GM19452 (cell line): ENCODE results near the gene PICK1.

Source experiments
- ATAC-seq: cut with Tn5 transposase; IDR thresholded peaks from one replicate; pipeline ENCODE4 v1.9.1; 2021; ENCODE audit not compliant: unreplicated experiment

The PICK1 gene

DNA sequence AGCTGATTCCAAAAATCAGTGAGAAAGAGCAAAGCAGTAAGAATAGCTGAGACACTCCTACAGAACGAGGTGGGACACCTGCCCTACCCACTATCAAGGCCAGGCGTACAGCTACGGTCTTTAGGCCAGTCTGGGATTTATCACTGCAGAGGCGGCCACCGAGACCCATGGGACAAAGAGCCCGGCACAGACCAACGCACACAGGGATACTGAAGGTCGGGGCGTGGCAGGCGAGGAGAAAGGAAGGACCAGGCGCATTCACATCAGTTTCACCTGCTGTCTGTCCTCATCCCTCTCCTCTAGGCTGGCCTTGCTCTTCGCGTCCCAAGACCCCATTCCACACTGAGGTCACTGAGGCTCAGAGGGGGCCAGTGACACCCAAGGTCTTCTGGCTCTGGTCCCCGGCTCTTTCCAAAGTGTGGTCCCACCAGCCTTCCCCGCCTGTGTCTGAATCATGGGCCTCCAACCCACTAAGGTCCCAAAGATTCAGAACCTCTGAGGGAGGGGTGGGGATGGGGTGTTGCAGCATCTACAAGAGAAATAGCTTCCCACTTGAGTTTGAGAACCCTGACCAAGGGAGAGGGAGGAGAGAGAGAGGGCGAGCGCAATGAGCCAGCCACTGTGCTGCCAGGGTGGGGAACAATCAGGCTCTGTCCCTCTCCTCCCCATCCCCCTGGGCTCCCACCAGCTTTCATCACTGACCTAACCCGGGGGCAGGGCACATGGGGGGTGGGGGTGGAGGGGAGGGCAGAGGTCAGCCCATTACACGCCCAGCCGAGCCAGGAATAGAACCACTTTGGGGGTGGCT, 7.2 kb upstream of the PICK1 start:
- no peak for ATAC-seq

DNA sequence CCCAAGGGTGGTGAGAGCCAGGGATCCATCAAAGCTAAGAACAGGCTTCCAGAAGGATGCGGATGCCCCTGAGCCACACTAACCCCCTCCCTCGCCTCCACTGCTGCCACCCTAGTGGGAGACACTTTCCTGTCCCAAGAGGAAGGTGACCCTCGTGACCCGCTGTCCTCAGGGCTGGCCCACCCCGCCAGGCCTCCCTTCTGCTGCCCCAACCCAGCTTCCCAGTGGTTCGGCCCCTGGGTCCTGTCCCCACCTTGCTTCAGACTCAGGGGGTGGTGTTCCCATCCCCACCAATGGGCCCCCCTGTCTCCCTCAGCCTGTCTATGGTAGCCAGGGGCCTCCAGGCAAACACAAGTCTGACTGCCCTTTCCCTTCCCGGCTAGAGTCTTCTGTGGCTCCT, 6.5 kb upstream of the PICK1 start:
- ATAC-seq: no peak

- ATAC-seq: no peak
These were observed 5.9 kb upstream of the PICK1 start for GRCh38 chr22:38051261-38051660.

GRCh38 chr22:38051900-38052862, 5.0 kb upstream of the PICK1 start:
- no peak for ATAC-seq

DNA sequence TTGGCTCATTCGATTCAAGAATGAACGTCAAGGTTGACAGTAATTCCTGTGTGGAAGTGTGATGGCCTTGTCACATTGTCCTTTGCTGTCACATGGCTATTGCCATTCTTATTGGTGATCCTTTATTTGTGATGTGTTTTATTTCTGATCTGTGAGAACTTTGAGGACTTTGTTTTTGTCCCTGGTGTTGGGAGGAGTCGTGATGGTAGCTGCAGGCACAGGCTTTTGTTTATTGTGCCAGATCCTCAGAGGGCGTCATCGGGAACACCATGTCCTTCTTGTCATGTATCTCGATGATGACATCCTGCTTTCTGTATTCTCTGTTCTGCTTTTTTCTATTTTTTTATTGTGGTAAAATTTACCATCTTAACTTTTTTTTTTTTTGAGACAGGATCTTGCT, 5.6 kb downstream of the PICK1 start:
- ATAC-seq: no peak

GRCh38 chr22:38065539-38065938, 8.3 kb downstream of the PICK1 start:
- no peak for ATAC-seq

DNA sequence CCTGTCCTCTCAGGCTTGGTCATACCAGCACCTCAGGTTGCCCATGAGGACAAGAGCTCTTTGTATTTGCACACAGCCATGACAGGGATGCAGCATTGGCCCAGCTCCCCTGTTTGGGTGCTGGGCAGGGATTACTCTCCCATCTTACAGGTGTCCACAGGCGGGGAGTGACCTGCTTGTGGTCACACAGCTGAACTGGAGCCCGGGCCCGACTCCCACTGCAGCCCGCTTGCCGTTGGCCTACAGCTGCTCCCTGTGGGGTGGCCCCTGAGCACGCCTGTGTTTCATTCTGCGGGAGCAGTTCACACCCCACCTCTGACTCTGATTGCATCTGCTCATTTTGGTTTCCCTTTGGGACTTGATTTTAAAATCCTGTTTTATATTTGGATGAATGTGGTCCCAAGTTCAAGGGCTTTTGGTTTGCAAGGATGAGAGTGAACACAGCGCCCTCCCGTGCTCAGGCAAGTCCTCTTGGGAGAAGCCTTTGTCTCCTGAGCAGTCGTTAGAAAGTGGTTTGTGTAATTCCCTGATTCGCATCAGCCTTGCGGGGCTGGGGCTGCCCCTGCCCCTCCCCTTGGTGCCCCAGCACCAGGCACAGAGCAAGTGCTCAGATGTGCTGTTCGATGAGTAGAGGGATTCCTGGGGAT, 9.3 kb downstream of the PICK1 start:
- ATAC-seq: no peak

DNA sequence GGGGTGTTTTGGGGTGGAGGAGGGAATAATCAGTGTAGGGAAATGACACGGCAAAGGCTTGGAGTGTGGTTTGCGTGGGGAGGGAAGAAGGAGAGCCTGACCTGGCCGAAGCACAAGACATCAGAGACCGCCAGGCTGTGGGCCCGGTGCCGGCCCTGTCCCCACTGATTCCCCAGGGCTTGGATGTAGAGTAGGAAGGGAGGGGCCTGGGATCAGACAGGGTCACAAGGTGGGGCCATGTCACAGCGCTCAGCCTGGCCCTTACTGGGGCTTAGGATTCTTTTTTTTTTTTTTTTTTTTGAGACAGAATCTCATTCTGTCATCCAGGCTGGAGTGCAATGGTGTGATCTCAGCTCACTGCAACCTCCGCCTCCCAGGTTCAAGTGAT, 9.8 kb downstream of the PICK1 start:
- ATAC-seq: no peak

GRCh38 chr22:38067761-38068360, 10.7 kb downstream of the PICK1 start:
- no peak for ATAC-seq

DNA sequence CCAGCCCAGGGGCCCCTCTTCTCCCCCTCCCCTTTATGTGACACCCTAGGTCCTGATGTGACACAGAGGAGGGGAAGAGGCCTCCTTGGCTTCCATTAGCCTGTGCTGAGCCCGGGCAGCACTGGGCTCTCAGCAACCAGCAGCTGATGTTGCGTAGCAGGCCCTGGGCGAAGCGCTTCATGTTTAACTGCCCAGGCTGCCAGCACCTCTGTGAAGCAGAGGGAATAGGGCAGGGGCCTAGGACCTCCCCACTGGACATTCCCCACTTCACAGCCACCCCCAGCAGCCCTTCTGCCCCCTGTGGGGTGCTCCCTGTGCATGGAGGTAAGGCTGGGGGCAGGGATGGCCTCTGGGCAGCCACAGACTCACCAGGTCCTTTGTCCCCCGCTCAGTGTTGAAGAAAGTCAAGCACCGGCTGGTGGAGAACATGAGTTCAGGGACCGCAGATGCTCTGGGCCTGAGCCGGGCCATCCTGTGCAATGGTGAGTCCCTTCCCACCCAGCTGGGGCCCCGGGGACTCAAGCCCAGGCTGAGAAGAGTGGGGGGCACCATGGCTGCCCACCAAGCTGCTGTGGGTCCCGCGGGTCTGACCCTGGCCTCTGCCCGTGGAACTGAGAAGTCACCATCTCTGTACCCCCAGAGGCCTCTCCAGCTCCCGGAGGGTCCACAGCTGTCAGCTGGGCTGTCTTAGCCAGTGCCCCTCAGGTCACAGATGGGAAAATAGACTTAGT, 11.6 kb downstream of the PICK1 start:
- ATAC-seq: no peak

DNA sequence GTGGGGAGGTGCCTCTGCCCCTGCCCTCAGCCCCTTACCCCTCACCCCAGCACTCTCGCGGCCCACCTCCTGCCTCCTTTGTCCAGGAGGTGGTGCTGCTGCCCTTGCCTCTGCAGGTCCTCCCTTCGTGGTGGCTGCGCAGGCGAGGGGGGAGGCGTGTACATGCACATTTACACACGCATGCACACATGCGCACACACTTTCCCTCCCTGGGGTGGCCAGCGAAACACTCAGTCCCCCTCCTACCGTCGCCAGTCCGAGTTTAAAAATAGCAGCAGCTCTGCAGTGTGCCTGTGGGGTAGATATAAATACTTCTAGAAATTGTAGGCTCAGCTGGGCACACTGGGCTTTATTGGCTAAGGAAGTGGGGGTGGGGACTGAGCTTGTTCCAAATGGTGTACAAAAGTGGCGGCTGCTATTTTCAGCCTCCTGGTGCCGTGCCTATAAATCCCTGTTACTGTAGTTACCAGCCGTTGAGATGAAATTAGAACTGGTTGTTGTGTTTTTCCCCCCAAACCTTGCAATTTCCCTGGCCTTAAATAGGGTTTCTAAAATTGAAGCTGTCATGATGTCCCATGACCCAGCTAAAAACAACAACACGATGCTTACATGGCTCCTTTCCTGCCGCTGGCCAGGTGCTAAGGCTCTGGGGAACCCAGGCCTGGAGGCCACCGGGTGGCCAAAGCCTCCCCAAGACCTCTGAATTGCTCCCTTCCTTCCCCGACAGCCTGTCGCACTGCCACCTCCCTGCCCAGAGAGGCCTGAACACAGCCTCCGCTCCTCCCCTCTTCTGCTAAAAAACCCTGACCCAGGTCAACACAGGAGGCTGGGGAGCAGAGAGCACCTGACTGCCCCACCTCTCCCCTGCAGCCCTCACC, 12.4 kb downstream of the PICK1 start:
- no peak for ATAC-seq

GRCh38 chr22:38070250-38070921, 13.2 kb downstream of the PICK1 start:
- no peak for ATAC-seq

- ATAC-seq: no peak
These were observed 14.5 kb downstream of the PICK1 start for GRCh38 chr22:38071421-38072321.

DNA sequence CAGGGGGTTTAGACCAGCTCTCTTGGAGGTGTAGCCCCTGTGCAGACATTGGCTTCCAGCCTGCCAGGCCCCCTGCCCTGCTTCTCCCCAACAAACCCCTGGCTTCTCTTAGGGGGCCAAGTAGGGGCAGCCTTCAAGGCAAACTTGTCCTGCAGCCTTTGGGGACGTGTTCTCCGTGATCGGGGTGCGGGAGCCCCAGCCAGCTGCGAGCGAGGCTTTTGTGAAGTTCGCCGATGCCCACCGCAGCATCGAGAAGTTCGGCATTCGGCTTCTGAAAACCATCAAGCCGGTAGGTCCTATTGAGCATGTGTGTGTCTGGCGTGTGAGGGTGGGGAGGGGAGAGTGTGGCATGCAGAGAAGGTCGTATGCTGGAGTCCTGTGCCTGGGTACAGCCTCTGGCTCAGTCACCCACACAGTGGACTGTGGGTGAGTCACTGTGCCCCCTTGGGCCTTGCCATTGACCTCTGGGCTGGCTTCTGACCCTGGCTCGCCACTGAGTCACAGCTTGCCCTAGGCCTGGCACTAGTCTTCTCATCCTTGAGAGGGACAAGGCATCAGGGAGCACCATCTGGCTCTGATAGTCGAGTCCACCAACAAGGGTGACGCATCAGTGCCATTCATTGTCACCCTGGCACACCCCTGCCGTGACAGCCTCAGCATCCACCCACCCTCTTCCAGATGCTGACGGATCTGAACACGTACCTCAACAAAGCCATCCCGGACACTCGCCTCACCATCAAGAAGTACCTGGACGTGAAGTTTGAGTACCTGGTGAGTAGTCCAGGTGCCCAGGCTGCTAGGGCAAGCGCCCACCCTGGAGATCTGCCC, 15.3 kb downstream of the PICK1 start:
- no peak for ATAC-seq

DNA sequence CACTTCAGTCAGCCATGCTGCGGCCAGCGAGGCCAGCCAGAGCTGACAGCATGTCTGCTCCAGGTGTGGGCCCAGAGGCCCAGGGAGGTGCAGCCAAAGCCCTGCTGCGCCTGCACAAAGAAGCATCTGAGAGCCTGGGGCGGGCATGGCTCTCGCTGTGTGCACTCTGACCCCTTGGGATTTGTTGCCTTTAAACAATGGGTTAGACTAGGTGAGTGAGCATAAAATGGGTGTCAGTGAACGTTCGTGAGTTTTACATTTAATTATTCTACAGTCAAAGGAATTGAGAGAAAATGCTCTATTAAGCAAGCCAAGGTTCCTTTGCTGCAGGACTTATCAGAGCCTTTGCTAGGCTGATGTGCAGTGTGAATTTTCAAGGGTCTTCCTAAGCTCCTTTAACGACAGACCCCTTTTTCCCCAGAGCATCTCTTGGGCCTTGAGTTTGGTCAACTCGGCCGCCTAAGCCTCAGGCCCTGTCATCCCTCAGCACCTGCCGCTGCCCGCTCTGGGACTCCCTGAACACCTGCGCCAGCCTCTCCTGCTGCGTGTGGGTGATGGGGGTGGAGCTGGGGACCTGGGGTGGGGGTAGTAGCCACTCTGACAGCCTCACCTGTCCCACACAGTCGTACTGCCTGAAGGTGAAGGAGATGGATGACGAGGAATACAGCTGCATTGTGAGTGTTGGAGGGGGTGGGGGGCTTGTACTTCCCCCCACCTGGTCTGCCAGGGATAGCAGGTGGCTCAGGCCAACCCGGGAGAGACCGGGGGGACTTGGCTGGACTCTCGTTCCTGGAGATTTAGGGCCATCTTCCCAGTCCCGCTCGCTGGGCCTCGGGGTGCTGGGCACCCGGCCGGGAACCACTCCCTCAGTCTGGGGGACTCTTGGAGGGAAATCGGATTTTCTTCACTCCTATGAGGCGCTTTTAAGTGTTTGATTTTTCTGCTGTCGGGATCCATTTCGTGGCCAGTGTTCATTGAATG, 16.2 kb downstream of the PICK1 start:
- ATAC-seq: no peak
